GM12878 (cell line): ENCODE results near the gene ALAS1. TPM values are rescaled to one million over a fixed set of nuclear protein-coding genes. Genes with fewer than 3 reads are reported as not detected.

ENCODE experiments used
- ATAC-seq: fragments of 200-7000 bp; cut with Tn5 transposase; 3 replicates; pipeline ENCODE4 v1.9.1; 2020; ENCODE audit warnings: mild to moderate bottlenecking, moderate library complexity
- BruUV-seq: library from RNA; stranded (reverse); fragments of 400-500 nt; replicated peaks from 2 replicates; lab custom pipeline; 2021; lab: Mats Ljungman, UMichigan
- CTCF ChIA-PET: fragments of 300-600 bp; sonication (Branson Sonifier 250); formaldehyde crosslinking; extraction: SDS; loops from one replicate; lab custom pipeline; 2021; ENCODE audit warnings: inconsistent platforms; lab: Yijun Ruan, JAX
- POLR2A ChIA-PET: fragments of 350-600 bp; formaldehyde crosslinking; extraction: SDS; loops from one replicate; lab custom pipeline; 2021; ENCODE audit warnings: inconsistent platforms; lab: Charles Lee
- RAD21 ChIA-PET: fragments of 300-600 bp; sonication (Branson Sonifier 250); formaldehyde crosslinking; loops from one replicate; lab custom pipeline; 2023; ENCODE audit warnings: antibody characterized with exemption; ENCODE audit not compliant: unreplicated experiment; lab: Charles Lee
- SMC1A ChIA-PET: fragments of 300-600 bp; sonication (Branson Sonifier 250); formaldehyde crosslinking; loops from one replicate; lab custom pipeline; 2023; ENCODE audit not compliant: unreplicated experiment, uncharacterized antibody; lab: Charles Lee
- DNase-seq: peaks from one replicate; pipeline ENCODE4 v3.0.0-alpha.2; 2011; ENCODE audit warnings: low read depth, low spot score
- FAIRE-seq: peaks from 3 replicates; lab custom pipeline; 2011; peaks lifted over from hg19 to GRCh38; lab: Jason Lieb, UNC
- H2AFZ ChIP-seq: 2 replicates; pipeline ENCODE4 v1.6.0; 2011; ENCODE audit warnings: low read depth, low read length, control low read depth; ENCODE audit not compliant: control insufficient read depth
- H3K27ac ChIP-seq: 2 replicates; pipeline ENCODE4 v1.5.1; 2011; ENCODE audit warnings: control low read depth; ENCODE audit not compliant: control insufficient read depth, insufficient read depth
- H3K27me3 ChIP-seq, 2 experiments: replicated peaks in 1 of 2; 2 replicates each; pipeline versions ENCODE4 v1.6.0 to v1.6.1; 2011; ENCODE audit warnings: low read length in 1 of 2; ENCODE audit not compliant: control insufficient read depth in 2 of 2, insufficient read depth in 2 of 2
- H3K36me3 ChIP-seq, 2 experiments: 2 replicates each; pipeline ENCODE4 v1.5.1; 2011; ENCODE audit warnings: low read length in 1 of 2; ENCODE audit not compliant: control insufficient read depth in 2 of 2, insufficient read depth in 2 of 2
- H3K4me1 ChIP-seq: 2 replicates; pipeline ENCODE4 v1.6.1; 2011; ENCODE audit warnings: mild to moderate bottlenecking, low read length, moderate library complexity, mixed read lengths; ENCODE audit not compliant: control insufficient read depth, insufficient read depth
- H3K4me2 ChIP-seq: 2 replicates; pipeline ENCODE4 v1.6.0; 2011; ENCODE audit warnings: control low read depth; ENCODE audit not compliant: control insufficient read depth, insufficient read depth
- H3K4me3 ChIP-seq: fragments of 200-600 bp; sonication (generic); 2 replicates; pipeline ENCODE4 v1.5.1; 2016
- H3K79me2 ChIP-seq: 2 replicates; pipeline ENCODE4 v1.6.0; 2011; ENCODE audit warnings: low read length; ENCODE audit not compliant: control insufficient read depth, insufficient read depth
- H3K9ac ChIP-seq: 2 replicates; pipeline ENCODE4 v1.8.0; 2011; ENCODE audit warnings: low read length, control low read depth, mixed read lengths; ENCODE audit not compliant: control insufficient read depth, insufficient read depth
- H3K9me3 ChIP-seq: replicated peaks from 3 replicates; pipeline ENCODE4 v1.5.1; 2011; ENCODE audit warnings: mild to moderate bottlenecking, low read length; ENCODE audit not compliant: control insufficient read depth, insufficient read depth
- H4K20me1 ChIP-seq: 2 replicates; pipeline ENCODE4 v1.6.0; 2011; ENCODE audit not compliant: control insufficient read depth, insufficient read depth
- BHLHE40 ChIP-seq, 2 experiments: fragments of 450-650 bp in 1 of 2; IDR thresholded peaks; 2 replicates each; pipeline ENCODE4 v1.6.1; 2011 to 2017; ENCODE audit warnings: low read depth in 2 of 2, borderline replicate concordance in 1 of 2, improper control_type of control experiment in 1 of 2, low read length in 1 of 2, mild to moderate bottlenecking in 1 of 2
- GATAD2B ChIP-seq: fragments of 450-650 bp; conservative IDR thresholded peaks from 2 replicates; pipeline ENCODE4 v1.6.1; 2017; ENCODE audit warnings: low read depth, mild to moderate bottlenecking, moderate library complexity
- RCOR1 ChIP-seq: conservative IDR thresholded peaks from 2 replicates; pipeline ENCODE4 v1.6.1; 2012; ENCODE audit warnings: low read depth, low read length, improper control_type of control experiment
- TBL1XR1 ChIP-seq: IDR thresholded peaks from 2 replicates; pipeline ENCODE4 v1.6.1; 2012; ENCODE audit warnings: low read depth, low read length, improper control_type of control experiment
- TCF3 ChIP-seq: IDR thresholded peaks from 2 replicates; pipeline ENCODE4 v1.6.1; 2012; ENCODE audit warnings: low read depth, mild to moderate bottlenecking, low read length, borderline replicate concordance; ENCODE audit not compliant: insufficient read depth
- WRNIP1 ChIP-seq: IDR thresholded peaks from 2 replicates; pipeline ENCODE4 v1.6.1; 2011; ENCODE audit warnings: low read depth, low read length, improper control_type of control experiment, borderline replicate concordance
- ZNF207 ChIP-seq: fragments of 450-650 bp; IDR thresholded peaks from 2 replicates; pipeline ENCODE4 v1.6.1; 2014; ENCODE audit warnings: antibody characterized with exemption, mild to moderate bottlenecking, borderline replicate concordance
- ZNF622 ChIP-seq: fragments of 450-650 bp; IDR thresholded peaks from 2 replicates; pipeline ENCODE4 v1.6.1; 2017; ENCODE audit warnings: mild to moderate bottlenecking, inconsistent platforms
- ZZZ3 ChIP-seq: IDR thresholded peaks from 2 replicates; pipeline ENCODE4 v1.6.1; 2011; ENCODE audit warnings: low read depth; ENCODE audit not compliant: control insufficient read depth, insufficient read length
- WGBS: methylation state at CpG from one replicate; pipeline ENCODE4 v1.1.6; 2016; ENCODE audit warnings: low lambda C conversion rate; ENCODE audit not compliant: insufficient replicate concordance, insufficient coverage; ENCODE audit errors: missing lambda C conversion rate; 5-methylcytosine and 5-hydroxymethylcytosine counted together
- in situ Hi-C: fragments of 300-500 bp; cut with MboI; formaldehyde crosslinking; loops from 9 replicates; pipeline ENCODE4 v1.14.3; 2018; ENCODE audit warnings: mixed read lengths
- intact Hi-C: fragments of 100-400 bp; cut with micrococcal nuclease; formaldehyde crosslinking; loops from one replicate; pipeline ENCODE4 v1.14.2; 2022; ENCODE audit not compliant: unreplicated experiment
- polyA plus RNA-seq, 11 experiments: library from polyadenylated mRNA; depleted of rRNA in 4 of 11; unstranded in 6 of 11; stranded (reverse) in 5 of 11; fragments of >200 nt; fragmentation: Nextera tagmentation in 4 of 11; fragmentation: Illumina TruSeq in 1 of 11; extraction: Ambion mirVana in 4 of 11; extraction: Trizol in 1 of 11; gene quantifications; 1 replicate in 1 of 11; 2 replicates in 10 of 11; pipeline versions ENCODE4 v1.2.1 to v1.2.3, GENCODE V29; 2011 to 2016; ENCODE audit warnings: inconsistent platforms in 2 of 11, missing spikeins in 2 of 11, low read depth in 1 of 11
- total RNA-seq, 4 experiments: library from RNA; depleted of rRNA in 3 of 4; stranded (reverse); fragments of >200 nt in 3 of 4; fragmentation: Illumina TruSeq in 1 of 4; extraction: Trizol in 1 of 4; gene quantifications; 2 replicates each; pipeline versions ENCODE4 v1.2.1 to v1.2.3, GENCODE V29; 2013 to 2021
- TF ChIP-seq, protein P1 (sequence below): IDR thresholded peaks from 2 replicates; pipeline ENCODE4 v1.6.1; 2011; ENCODE audit warnings: borderline replicate concordance, low read depth, mild to moderate bottlenecking, moderate library complexity, mixed read lengths, low read length; ENCODE audit not compliant: insufficient read depth; ENCODE audit errors: extremely low read length
- TF ChIP-seq, protein P2 (sequence below): fragments of 450-650 bp; IDR thresholded peaks from 2 replicates; pipeline ENCODE4 v1.6.1; 2016; ENCODE audit warnings: mild to moderate bottlenecking
- TF ChIP-seq, protein P3 (sequence below): IDR thresholded peaks from 2 replicates; pipeline ENCODE4 v1.6.1; 2012; ENCODE audit warnings: low read depth, low read length, improper control_type of control experiment

ALAS1 gene
- total and polyA plus RNA-seq, 10 of the 15 experiments (the other 5 are each of a cell fraction or from before 2014, with no cell fraction given): 69.9 to 115 (median 94.1) TPM

DNA sequence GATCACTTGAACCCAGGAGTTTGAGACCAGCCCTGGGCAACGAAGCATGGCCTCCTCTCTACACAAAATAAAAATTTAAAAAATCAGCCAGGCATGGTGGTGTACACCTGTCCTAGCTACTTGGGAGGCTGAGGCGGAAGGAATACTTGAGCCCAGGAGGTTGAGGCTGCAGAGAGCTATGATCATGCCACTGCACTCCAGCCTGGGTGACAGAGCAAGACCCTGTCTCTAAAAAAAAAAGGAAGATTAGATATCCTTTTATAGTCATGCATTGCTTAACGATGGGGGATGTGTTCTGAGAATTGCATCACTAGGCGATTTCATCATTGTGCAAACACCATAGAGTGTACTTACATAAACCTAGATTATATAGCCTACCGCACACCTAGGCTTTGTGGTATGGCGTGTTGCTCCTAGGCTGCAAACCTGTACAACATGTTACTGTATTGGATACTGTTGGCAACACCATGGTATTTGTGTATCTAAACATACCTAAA, 12.6 kb downstream of the ALAS1 start:
- intact Hi-C loops: no loop called here
- RAD21 ChIA-PET: interaction anchor here (1.0 kb wide), 1 partner anchor 209 kb away, joined by 3 read pairs; no protein-coding TSS in a partner anchor
- CTCF ChIA-PET: interaction anchor here (1.1 to 5.6 kb wide), 5 partner anchors 9 to 129 kb away, joined by 3 to 44 read pairs (median 4); partner anchors contain the start of gene TLR9
- BruUV-seq: no TSS peak
- H3K9ac ChIP-seq: no peak overlapping the region
- WGBS: 95% methylated on average over 6 of the region's 6 CpGs
- in situ Hi-C loops: no loop called here
- no peaks in the 10 kb centered on the region; the same call in 1 of the 2 replicates for H3K79me2 ChIP-seq
- TF ChIP-seq, protein P1, sequence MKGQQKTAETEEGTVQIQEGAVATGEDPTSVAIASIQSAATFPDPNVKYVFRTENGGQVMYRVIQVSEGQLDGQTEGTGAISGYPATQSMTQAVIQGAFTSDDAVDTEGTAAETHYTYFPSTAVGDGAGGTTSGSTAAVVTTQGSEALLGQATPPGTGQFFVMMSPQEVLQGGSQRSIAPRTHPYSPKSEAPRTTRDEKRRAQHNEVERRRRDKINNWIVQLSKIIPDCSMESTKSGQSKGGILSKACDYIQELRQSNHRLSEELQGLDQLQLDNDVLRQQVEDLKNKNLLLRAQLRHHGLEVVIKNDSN: no peak
- TF ChIP-seq, protein P2, sequence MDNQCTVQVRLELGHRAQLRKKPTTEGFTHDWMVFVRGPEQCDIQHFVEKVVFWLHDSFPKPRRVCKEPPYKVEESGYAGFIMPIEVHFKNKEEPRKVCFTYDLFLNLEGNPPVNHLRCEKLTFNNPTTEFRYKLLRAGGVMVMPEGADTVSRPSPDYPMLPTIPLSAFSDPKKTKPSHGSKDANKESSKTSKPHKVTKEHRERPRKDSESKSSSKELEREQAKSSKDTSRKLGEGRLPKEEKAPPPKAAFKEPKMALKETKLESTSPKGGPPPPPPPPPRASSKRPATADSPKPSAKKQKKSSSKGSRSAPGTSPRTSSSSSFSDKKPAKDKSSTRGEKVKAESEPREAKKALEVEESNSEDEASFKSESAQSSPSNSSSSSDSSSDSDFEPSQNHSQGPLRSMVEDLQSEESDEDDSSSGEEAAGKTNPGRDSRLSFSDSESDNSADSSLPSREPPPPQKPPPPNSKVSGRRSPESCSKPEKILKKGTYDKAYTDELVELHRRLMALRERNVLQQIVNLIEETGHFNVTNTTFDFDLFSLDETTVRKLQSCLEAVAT: no peak
- TF ChIP-seq TCF3: no peak
- TF ChIP-seq WRNIP1: no peak
- no peak for TF ChIP-seq RCOR1
- TF ChIP-seq, protein P3, sequence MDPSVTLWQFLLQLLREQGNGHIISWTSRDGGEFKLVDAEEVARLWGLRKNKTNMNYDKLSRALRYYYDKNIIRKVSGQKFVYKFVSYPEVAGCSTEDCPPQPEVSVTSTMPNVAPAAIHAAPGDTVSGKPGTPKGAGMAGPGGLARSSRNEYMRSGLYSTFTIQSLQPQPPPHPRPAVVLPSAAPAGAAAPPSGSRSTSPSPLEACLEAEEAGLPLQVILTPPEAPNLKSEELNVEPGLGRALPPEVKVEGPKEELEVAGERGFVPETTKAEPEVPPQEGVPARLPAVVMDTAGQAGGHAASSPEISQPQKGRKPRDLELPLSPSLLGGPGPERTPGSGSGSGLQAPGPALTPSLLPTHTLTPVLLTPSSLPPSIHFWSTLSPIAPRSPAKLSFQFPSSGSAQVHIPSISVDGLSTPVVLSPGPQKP: no peak
- no peak for TF ChIP-seq GATAD2B
- no peak for TF ChIP-seq TBL1XR1
- TF ChIP-seq ZZZ3: no peak
- no peak for TF ChIP-seq BHLHE40 (IDR thresholded peaks at IDR 0.05; ENCODE audit: borderline replicate concordance in 1 of 2, low read depth in 2 of 2, low read length in 1 of 2)
- no peak for TF ChIP-seq ZNF207
- TF ChIP-seq ZNF622: no peak
- POLR2A ChIA-PET: interaction anchor here (0.8 to 1.5 kb wide), 2 partner anchors 9 to 38 kb away, joined by 3 read pairs; no protein-coding TSS in a partner anchor
- H4K20me1 ChIP-seq: no peaks in the 10 kb centered on the region
- DNase-seq (no peak), FAIRE-seq (no peak), ATAC-seq (no peak)
- H3K36me3 ChIP-seq: peaks cover 23 to 54% of the 10 kb centered on the region in 2 experiments
- H3K4me3 ChIP-seq: no peak overlapping the region
- H3K27me3 ChIP-seq: no peaks in the 10 kb centered on the region
- H2AFZ ChIP-seq: no peak overlapping the region
- SMC1A ChIA-PET: interaction anchor here (0.5 kb wide), 1 partner anchor 31 kb away, joined by 4 read pairs; no protein-coding TSS in a partner anchor
- H3K27ac ChIP-seq: no peak overlapping the region
- no peaks in the 10 kb centered on the region for H3K9me3 ChIP-seq
- H3K4me1 ChIP-seq: no peaks in the 10 kb centered on the region
- H3K4me2 ChIP-seq: no peak overlapping the region
